HepG2 (cell line): ENCODE measurements around the gene TSPAN31. TPM values are rescaled to one million over a fixed set of nuclear protein-coding genes. Genes with fewer than 3 reads are reported as not detected.

Experiments used
- ATF1 ChIP-seq: IDR thresholded peaks from 2 replicates; pipeline ENCODE4 v1.6.1; 2016; ENCODE audit warnings: mild to moderate bottlenecking, control low read depth
- CHCHD3 ChIP-seq: sonication (generic); formaldehyde crosslinking; IDR thresholded peaks from 2 replicates; pipeline ENCODE4 v1.8.0; 2022; ENCODE audit warnings: mild to moderate bottlenecking, missing genetic modification reagents, moderate library complexity
- GZF1 ChIP-seq: sonication (generic); formaldehyde crosslinking; IDR thresholded peaks from 2 replicates; pipeline ENCODE4 v1.5.1; 2020; ENCODE audit warnings: mild to moderate bottlenecking, missing genetic modification reagents
- IKZF1 ChIP-seq: fragments of 450-650 bp; IDR thresholded peaks from 2 replicates; pipeline ENCODE4 v1.7.1; 2016
- NFRKB ChIP-seq: fragments of 450-650 bp; IDR thresholded peaks from 2 replicates; pipeline ENCODE4 v1.6.1; 2017
- PHF8 ChIP-seq: sonication (generic); formaldehyde crosslinking; IDR thresholded peaks from 2 replicates; pipeline ENCODE4 v1.5.0; 2020; ENCODE audit warnings: missing genetic modification reagents
- RAD51 ChIP-seq: fragments of 450-650 bp; IDR thresholded peaks from 2 replicates; pipeline ENCODE4 v1.6.1; 2016; ENCODE audit warnings: borderline replicate concordance
- SAFB2 ChIP-seq: sonication (generic); formaldehyde crosslinking; IDR thresholded peaks from 2 replicates; pipeline ENCODE4 v1.5.1; 2020; ENCODE audit warnings: missing genetic modification reagents, low read depth, mild to moderate bottlenecking, borderline replicate concordance
- SMAD1 ChIP-seq: sonication (generic); formaldehyde crosslinking; IDR thresholded peaks from 2 replicates; pipeline ENCODE4 v1.4.0; 2020; ENCODE audit warnings: missing genetic modification reagents, low read depth, mild to moderate bottlenecking, borderline replicate concordance
- SMAD3 ChIP-seq: sonication (generic); formaldehyde crosslinking; IDR thresholded peaks from 2 replicates; pipeline ENCODE4 v1.4.0; 2020; ENCODE audit warnings: missing genetic modification reagents
- XRCC5 ChIP-seq: fragments of 200-400 bp; formaldehyde crosslinking; optimal IDR thresholded peaks from 2 replicates; pipeline ENCODE3; 2017; ENCODE audit warnings: mild to moderate bottlenecking, low read length
- ZBTB8A ChIP-seq: sonication (generic); formaldehyde crosslinking; IDR thresholded peaks from 2 replicates; pipeline ENCODE4 v1.4.0; 2020; ENCODE audit warnings: mild to moderate bottlenecking, low read depth, missing genetic modification reagents, borderline replicate concordance
- ZFP62 ChIP-seq: sonication (generic); formaldehyde crosslinking; IDR thresholded peaks from 2 replicates; pipeline ENCODE4 v1.4.0; 2020; ENCODE audit warnings: missing genetic modification reagents
- ZKSCAN5 ChIP-seq: sonication (generic); formaldehyde crosslinking; IDR thresholded peaks from 2 replicates; pipeline ENCODE4 v1.5.1; 2020; ENCODE audit warnings: mild to moderate bottlenecking, missing genetic modification reagents
- ZNF24 ChIP-seq: fragments of 450-650 bp; IDR thresholded peaks from 2 replicates; pipeline ENCODE4 v1.6.1; 2017; ENCODE audit warnings: antibody characterized with exemption, mild to moderate bottlenecking
- ZNF44 ChIP-seq: sonication (generic); formaldehyde crosslinking; IDR thresholded peaks from 2 replicates; pipeline ENCODE4 v1.5.1; 2020; ENCODE audit warnings: mild to moderate bottlenecking, missing genetic modification reagents
- ZNF552 ChIP-seq: sonication (generic); formaldehyde crosslinking; IDR thresholded peaks from 2 replicates; pipeline ENCODE4 v1.9.0; 2022; ENCODE audit warnings: missing genetic modification reagents, mild to moderate bottlenecking, borderline replicate concordance
- ZNF674 ChIP-seq: sonication (generic); formaldehyde crosslinking; IDR thresholded peaks from 2 replicates; pipeline ENCODE4 v1.5.0; 2020; ENCODE audit warnings: low read depth, mild to moderate bottlenecking, missing genetic modification reagents
- polyA plus RNA-seq, 8 experiments: library from polyadenylated mRNA; depleted of rRNA in 3 of 8; stranded (reverse) in 7 of 8; unstranded in 1 of 8; fragments of >200 nt; fragmentation: Illumina TruSeq in 4 of 8; extraction: Trizol in 4 of 8; gene quantifications; 2 replicates each; pipeline versions ENCODE4 v1.2.1 to v1.2.3, GENCODE V29; 2011 to 2016; ENCODE audit warnings: low read depth in 4 of 8, missing spikeins in 1 of 8, mixed read lengths in 1 of 8; ENCODE audit not compliant: insufficient read depth in 1 of 8
- total RNA-seq, 5 experiments: library from RNA; depleted of rRNA; stranded (reverse); fragments of >200 nt; fragmentation: Illumina TruSeq; extraction: Trizol; gene quantifications; 2 replicates each; pipeline ENCODE4 v1.2.3, GENCODE V29; 2016; ENCODE audit warnings: low read depth in 1 of 5
- TF ChIP-seq, protein P1 (sequence below): sonication (generic); formaldehyde crosslinking; IDR thresholded peaks from 2 replicates; pipeline ENCODE4 v1.4.0; 2020; ENCODE audit warnings: missing genetic modification reagents
- TF ChIP-seq, protein P2 (sequence below): sonication (generic); formaldehyde crosslinking; IDR thresholded peaks from 2 replicates; pipeline ENCODE4 v1.9.0; 2021; ENCODE audit warnings: missing genetic modification reagents, mild to moderate bottlenecking, borderline replicate concordance
- TF ChIP-seq, protein P3 (sequence below): sonication (generic); formaldehyde crosslinking; IDR thresholded peaks from 2 replicates; pipeline ENCODE4 v1.5.1; 2020; ENCODE audit warnings: missing genetic modification reagents, mild to moderate bottlenecking, borderline replicate concordance
- TF ChIP-seq, protein P4 (sequence below): sonication (generic); formaldehyde crosslinking; IDR thresholded peaks from 2 replicates; pipeline ENCODE4 v1.8.0; 2022; ENCODE audit warnings: missing genetic modification reagents, low read depth, mild to moderate bottlenecking, borderline replicate concordance
- TF ChIP-seq, protein P5 (sequence below): sonication (generic); formaldehyde crosslinking; IDR thresholded peaks from 2 replicates; pipeline ENCODE4 v1.4.0; 2020; ENCODE audit warnings: mild to moderate bottlenecking, missing genetic modification reagents
- TF ChIP-seq, protein P6 (sequence below): sonication (generic); formaldehyde crosslinking; IDR thresholded peaks from 2 replicates; pipeline ENCODE4 v1.8.0; 2022; ENCODE audit warnings: missing genetic modification reagents, mild to moderate bottlenecking, inconsistent platforms, borderline replicate concordance

TSPAN31 gene
- total and polyA plus RNA-seq, 2 of the 13 experiments (the other 11 are each of a cell fraction or from before 2014, with no cell fraction given) = 10.4 to 24.6 TPM

DNA sequence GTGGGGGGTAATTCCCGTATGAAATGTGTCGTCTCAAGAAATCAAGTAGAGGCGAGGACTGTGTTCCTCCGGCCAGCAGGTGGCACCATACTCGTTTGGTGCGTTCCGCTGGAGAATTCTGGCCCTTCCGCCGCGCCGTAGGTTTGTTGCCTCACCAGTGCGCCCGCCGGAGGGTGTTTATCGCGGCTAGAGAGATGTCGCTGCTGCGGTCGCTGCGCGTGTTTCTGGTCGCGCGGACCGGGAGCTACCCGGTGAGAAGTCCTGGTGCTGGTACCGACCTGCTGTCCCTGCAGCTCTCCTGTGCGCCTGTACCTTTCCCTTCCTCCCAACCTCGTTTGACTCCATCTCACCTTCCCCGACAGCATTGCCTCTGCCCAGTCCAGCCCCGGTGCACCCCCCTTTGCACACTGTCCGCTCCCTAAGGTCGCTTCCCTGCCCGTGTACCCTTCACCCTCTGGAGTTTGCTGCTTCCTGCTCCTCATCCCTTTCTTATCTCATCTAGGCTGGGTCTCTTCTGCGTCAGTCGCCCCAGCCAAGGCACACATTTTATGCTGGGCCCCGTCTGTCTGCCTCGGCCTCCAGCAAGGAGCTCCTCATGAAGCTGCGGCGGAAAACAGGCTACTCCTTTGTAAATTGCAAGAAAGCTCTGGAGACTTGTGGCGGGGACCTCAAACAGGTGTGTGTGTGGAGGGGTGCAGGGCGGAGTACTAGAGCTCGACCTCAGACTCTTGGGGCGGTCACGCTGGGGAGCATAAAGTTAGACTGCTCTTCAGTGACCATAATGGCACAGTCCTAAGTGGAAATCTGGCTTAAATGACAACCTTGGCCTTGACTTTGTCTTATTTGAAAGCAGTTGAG lies 38.0 kb downstream of the TSPAN31 start, which contains the start of gene TSFM (continued):
- TF ChIP-seq SMAD3 (CRISPR knock-in tag) = peak; percentile 98
- TF ChIP-seq ZNF44 = 0 out of 2 replicates have a peak, but pooled peaks have one; percentile 8
- no peak for TF ChIP-seq ZNF24
- no peak for TF ChIP-seq ZNF552 (CRISPR knock-in tag)
- TF ChIP-seq, protein P1, sequence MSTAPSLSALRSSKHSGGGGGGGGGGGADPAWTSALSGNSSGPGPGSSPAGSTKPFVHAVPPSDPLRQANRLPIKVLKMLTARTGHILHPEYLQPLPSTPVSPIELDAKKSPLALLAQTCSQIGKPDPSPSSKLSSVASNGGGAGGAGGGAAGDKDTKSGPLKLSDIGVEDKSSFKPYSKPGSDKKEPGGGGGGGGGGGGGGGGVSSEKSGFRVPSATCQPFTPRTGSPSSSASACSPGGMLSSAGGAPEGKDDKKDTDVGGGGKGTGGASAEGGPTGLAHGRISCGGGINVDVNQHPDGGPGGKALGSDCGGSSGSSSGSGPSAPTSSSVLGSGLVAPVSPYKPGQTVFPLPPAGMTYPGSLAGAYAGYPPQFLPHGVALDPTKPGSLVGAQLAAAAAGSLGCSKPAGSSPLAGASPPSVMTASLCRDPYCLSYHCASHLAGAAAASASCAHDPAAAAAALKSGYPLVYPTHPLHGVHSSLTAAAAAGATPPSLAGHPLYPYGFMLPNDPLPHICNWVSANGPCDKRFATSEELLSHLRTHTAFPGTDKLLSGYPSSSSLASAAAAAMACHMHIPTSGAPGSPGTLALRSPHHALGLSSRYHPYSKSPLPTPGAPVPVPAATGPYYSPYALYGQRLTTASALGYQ = peak; percentile 79
- TF ChIP-seq, protein P2, sequence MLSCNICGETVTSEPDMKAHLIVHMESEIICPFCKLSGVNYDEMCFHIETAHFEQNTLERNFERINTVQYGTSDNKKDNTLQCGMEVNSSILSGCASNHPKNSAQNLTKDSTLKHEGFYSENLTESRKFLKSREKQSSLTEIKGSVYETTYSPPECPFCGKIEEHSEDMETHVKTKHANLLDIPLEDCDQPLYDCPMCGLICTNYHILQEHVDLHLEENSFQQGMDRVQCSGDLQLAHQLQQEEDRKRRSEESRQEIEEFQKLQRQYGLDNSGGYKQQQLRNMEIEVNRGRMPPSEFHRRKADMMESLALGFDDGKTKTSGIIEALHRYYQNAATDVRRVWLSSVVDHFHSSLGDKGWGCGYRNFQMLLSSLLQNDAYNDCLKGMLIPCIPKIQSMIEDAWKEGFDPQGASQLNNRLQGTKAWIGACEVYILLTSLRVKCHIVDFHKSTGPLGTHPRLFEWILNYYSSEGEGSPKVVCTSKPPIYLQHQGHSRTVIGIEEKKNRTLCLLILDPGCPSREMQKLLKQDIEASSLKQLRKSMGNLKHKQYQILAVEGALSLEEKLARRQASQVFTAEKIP (CRISPR knock-in tag) = no peak
- TF ChIP-seq ZFP62 = no peak
- TF ChIP-seq RAD51 = no peak
- no peak for TF ChIP-seq IKZF1
- TF ChIP-seq PHF8 (CRISPR knock-in tag) = peak; percentile 92
- TF ChIP-seq ZKSCAN5 (CRISPR knock-in tag) = no peak
- TF ChIP-seq, protein P3, sequence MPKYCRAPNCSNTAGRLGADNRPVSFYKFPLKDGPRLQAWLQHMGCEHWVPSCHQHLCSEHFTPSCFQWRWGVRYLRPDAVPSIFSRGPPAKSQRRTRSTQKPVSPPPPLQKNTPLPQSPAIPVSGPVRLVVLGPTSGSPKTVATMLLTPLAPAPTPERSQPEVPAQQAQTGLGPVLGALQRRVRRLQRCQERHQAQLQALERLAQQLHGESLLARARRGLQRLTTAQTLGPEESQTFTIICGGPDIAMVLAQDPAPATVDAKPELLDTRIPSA (CRISPR knock-in tag) = peak; percentile 80; the same call in 1 of the 2 replicates
- TF ChIP-seq NFRKB = no peak
- TF ChIP-seq CHCHD3 (CRISPR knock-in tag) = no peak
- TF ChIP-seq SAFB2 (CRISPR knock-in tag) = peak; percentile 92; the same call in 1 of the 2 replicates
- TF ChIP-seq, protein P4, sequence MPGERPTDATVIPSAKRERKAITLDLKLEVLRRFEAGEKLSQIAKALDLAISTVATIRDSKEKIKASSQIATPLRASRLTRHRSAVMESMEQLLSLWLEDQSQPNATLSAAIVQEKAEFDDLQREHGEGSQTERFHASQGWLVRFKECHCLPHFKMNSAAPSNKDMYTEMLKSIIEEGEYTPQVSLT = 0 out of 2 replicates have a peak, but pooled peaks have one; percentile 64
- TF ChIP-seq ZNF674 = no peak
- TF ChIP-seq, protein P5, sequence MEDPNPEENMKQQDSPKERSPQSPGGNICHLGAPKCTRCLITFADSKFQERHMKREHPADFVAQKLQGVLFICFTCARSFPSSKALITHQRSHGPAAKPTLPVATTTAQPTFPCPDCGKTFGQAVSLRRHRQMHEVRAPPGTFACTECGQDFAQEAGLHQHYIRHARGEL = no peak
- TF ChIP-seq, protein P6, sequence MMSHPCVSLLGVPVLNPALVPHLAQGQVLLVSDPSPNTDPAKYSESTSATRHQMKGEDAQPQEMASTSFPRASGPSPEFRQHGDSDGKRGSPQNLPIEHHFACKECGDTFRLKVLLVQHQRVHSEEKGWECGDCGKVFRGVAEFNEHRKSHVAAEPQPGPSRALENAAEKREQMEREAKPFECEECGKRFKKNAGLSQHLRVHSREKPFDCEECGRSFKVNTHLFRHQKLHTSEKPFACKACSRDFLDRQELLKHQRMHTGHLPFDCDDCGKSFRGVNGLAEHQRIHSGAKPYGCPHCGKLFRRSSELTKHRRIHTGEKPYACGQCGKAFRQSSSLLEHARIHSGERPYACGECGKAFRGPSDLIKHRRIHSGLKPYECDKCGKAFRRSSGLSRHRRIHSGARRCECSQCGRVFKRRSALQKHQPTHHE (CRISPR knock-in tag) = no peak
- no peak for TF ChIP-seq ZBTB8A (CRISPR knock-in tag)
- TF ChIP-seq SMAD1 (CRISPR knock-in tag) = 0 out of 2 replicates have a peak, but pooled peaks have one; percentile 70
- peak; percentile 96 for TF ChIP-seq XRCC5
- peak; percentile 94 for TF ChIP-seq ATF1 (CRISPR knock-in tag)
- 0 out of 2 replicates have a peak, but pooled peaks have one; percentile 21 for TF ChIP-seq GZF1 (CRISPR knock-in tag)
